ENCODE data around the gene CNNM1.

DNA sequence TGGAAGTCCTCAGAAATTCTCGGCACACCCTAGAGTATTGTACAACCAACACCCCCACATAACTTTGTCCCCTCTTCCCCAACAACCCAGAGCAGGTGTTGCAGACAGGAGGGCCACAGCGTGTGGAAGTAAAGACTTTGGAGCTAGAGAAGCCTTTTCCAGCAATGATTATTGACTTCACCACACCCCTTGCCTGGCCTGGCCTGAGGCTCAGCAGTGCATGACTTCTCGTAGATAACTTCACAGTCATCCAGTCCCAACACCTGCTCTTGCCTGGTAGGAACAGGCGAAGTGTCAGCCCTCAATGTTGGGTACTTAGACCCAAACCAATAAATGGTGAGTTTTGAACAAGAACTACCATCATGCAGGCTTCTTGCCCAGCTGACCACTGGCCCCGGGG is 64.5 kb downstream of the CNNM1 start:
- TF ChIP-seq, protein P1, sequence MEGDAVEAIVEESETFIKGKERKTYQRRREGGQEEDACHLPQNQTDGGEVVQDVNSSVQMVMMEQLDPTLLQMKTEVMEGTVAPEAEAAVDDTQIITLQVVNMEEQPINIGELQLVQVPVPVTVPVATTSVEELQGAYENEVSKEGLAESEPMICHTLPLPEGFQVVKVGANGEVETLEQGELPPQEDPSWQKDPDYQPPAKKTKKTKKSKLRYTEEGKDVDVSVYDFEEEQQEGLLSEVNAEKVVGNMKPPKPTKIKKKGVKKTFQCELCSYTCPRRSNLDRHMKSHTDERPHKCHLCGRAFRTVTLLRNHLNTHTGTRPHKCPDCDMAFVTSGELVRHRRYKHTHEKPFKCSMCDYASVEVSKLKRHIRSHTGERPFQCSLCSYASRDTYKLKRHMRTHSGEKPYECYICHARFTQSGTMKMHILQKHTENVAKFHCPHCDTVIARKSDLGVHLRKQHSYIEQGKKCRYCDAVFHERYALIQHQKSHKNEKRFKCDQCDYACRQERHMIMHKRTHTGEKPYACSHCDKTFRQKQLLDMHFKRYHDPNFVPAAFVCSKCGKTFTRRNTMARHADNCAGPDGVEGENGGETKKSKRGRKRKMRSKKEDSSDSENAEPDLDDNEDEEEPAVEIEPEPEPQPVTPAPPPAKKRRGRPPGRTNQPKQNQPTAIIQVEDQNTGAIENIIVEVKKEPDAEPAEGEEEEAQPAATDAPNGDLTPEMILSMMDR (IDR thresholded peaks at IDR 0.05): no peak
- TF ChIP-seq POLR2A (IDR thresholded peaks at IDR 0.05) (no peak), POLR2AphosphoS5 (IDR thresholded peaks at IDR 0.05) (no peak)
